ENCODE data around the gene KIF20A.
"Not testable (repeated sequence)": the region's sequence is repeated elsewhere in the genome, so short reads cannot be mapped to it uniquely, and the experiment has no call there.

The KIF20A gene

DNA sequence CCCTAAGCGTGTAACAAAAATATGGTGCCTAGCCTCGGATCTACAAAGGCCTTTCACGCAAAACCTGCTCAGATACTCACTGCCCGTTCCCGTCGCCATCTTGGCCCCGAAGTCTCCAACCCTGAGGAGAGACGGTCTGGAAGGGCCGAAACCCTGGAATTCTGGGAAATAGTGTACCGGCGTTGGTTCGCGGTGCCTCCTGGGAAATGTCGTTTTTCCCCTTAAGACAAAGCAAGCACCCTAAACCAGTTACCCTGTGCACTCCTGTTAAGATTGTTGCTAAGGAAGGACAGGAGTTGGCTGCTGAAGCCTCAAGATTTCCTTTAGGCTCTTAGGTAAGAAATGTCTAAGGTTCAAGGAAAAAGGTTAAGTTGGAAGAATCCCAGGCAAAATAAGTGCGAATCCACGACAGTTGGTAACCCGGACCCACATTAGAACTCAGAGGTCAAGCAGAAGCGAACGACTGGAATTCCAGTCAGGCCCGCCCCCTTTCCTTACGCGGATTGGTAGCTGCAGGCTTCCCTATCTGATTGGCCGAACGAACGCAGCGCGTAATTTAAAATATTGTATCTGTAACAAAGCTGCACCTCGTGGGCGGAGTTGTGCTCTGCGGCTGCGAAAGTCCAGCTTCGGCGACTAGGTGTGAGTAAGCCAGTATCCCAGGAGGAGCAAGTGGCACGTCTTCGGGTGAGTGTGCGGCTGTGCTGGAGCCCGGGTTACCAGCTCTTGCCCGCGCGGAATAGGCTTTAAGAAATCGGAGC lies at the start of gene KIF20A, which contains the start of gene BRD8:
KIF20A (plus strand) TSS at position 597 of the 761 bp plus-strand sequence. CDS start 569 bp downstream, outside the sequence.
BRD8 (minus strand) TSS at position 115 of the 761 bp plus-strand sequence; CDS start at position 99, 16 bp downstream.
- DNase-seq (ENCODE audit: low read depth) = peak; percentile 82

DNA sequence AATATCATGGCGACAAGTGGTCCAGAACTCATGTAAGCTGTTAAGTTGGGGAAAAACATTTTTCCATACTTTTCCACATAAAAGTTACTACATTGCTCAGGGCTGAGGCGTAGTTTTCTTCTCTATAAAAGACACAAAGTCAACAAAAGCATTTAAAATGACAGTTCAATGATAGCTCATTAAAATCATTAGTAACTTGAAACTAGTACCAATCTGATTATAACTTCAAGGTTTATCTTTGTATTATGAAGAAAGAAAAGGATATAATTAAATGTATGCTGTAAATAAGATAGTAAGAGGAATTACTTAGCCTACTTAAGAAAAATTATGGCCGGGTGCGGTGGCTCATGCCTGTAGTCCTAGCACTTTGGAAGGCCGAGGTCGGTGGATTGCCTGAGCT lies 49.6 kb upstream of the KIF20A start:
- DNase-seq (ENCODE audit: low read depth) = no peak

- no peak for DNase-seq (ENCODE audit: low read depth)
These were observed 46.4 kb upstream of the KIF20A start for GRCh38 chr5:138132543-138132942.

GRCh38 chr5:138138949-138139780 lies 39.7 kb upstream of the KIF20A start, which contains the start of gene NME5:
Gene NME5 (minus strand): TSS chr5:138139428. CDS start chr5:138138780, 648 bp downstream.
- no peak for DNase-seq (ENCODE audit: low read depth)

- no peak for DNase-seq (ENCODE audit: low read depth)
These were observed 39.2 kb upstream of the KIF20A start for GRCh38 chr5:138139781-138140090.

DNA sequence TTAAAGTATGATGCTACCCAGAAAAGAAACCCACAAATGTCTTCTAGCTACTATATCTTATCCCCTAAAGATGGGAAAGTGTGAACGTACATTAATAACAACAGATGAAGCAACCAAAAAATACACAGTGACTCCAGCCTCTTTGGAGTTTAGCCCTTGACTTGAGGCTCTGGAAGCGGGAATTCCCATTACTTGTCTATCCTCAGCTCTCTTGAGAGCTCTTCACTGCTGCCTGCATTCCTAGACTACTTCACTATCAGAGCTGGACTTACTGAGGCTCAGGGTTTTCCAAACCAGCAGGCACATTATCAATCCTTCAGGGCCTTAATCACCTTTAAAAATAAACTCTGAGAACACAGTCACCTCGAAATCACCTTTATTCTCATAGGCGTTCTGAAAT lies 38.6 kb upstream of the KIF20A start:
- no peak for DNase-seq (ENCODE audit: low read depth)

DNA sequence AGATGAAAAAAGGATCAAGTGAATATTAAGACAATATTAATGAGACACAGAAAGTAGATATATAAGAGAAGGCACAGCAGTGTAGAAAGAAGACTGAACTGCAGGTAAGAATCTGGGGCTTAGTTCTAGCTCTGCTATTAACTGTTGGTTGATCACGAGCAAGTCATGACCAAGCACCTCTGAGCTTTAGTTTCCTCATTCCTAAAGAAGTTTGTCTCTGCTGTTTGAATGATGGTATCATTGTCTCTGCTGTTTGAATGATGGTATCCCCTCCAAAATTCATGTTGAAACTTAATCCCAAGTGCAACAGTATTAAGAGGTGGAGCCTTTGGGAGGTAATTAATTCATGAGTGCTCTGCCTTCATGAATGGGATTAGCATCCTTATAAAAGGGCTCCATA lies 37.2 kb upstream of the KIF20A start:
- no peak for DNase-seq (ENCODE audit: low read depth)

GRCh38 chr5:138143578-138143977 lies 35.3 kb upstream of the KIF20A start:
- DNase-seq (ENCODE audit: low read depth) = not testable (repeated sequence)

- DNase-seq (ENCODE audit: low read depth) = no peak
These were observed 30.1 kb upstream of the KIF20A start for GRCh38 chr5:138148811-138149210.

- no peak for DNase-seq (ENCODE audit: low read depth)
These were observed 29.4 kb upstream of the KIF20A start for GRCh38 chr5:138149530-138149929.

DNA sequence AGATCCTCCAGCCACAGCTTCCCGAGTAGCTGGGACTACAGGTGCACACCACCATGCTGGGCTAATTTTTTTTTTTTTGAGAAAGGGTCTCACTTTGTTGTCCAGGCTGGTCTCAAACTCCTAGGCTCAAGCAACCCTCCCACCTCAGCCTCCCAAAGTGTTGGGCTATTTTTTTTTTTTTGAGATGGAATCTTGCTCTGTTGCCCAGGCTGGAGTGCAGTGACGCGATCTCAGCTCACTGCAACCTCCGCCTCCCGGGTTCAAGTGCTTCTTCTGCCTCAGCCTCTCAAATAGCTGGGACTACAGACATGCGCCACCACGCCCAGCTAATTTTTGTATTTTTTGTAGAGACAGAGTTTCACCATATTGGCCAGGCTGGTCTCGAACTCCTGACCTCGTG lies 22.9 kb upstream of the KIF20A start:
- DNase-seq (ENCODE audit: low read depth) = not testable (repeated sequence)

DNA sequence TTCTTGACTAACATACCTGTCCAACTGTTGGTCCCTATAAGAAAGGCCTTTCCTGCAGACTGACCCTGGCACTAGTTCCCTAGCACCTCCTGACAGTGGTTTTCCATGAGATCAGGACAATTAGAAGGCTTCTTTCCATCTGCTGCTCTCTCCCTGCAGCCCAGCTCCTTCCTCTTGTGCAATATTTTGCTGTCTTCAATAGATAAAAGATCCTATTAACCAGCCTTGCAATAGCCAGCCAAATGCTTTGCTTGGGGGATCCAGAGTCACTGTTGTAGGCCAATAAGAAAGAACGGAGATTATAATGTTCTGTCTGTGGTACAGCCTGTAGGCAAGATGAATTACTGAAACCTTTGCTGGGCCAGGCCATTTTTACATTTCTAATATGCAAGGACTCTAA lies 21.3 kb upstream of the KIF20A start:
- no peak for DNase-seq (ENCODE audit: low read depth)

DNA sequence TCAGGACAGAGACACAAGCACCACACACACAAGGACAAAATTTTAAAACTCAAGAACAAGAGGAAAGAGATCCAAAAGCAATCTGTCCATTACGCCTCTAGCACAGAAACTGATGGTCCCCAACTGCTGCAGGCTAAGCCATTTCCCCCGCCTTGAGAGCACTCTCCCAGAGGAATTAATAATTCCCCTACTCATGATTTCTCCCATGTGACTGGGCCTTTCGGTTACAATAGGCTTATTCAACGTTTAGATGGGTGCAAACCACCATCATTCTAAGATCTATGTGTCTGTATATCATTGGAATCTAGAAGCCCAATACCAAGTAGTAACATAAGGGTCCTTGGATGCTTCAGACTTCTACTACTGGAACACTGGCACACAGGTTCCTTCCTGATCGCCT lies 19.2 kb upstream of the KIF20A start:
- no peak for DNase-seq (ENCODE audit: low read depth)

DNA sequence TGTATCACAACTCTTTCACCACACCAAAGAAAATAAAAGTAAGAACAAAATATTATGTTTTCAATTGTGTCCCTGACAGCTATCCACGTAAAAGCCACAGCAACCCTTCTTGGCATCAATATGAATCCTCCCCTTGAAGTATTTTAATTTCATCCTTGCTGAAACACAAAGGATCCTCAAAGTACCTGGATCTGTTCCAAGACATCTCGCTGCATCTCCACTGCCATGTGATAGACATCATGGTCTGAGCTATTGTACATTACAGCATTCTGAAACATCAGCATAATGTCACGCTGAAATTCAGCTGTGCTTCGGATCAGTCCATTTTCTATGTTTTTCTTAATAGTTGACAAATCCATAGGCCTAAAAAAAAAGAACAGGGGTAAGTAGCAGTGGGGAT lies 18.2 kb upstream of the KIF20A start:
- DNase-seq (ENCODE audit: low read depth) = no peak

DNA sequence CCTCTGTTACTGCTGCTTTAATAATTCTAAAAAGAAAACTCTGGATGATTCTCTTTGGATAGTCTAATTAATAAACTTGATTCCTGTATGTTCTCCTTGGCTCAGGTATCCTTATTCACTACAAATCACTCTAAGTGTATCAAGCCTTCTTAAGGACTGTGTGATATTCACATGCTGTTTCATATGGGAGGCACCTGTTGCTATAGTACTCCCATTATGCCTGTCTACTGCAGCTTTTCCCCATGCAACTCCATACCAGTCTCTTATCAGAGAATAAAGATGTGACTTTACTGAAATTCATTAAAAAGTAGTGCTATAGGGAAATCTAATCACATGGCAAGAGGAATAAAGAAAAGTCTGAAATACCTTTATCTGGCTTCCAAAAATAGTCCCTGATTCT lies 15.2 kb upstream of the KIF20A start:
- DNase-seq (ENCODE audit: low read depth) = no peak

- no peak for DNase-seq (ENCODE audit: low read depth)
These were observed 9.8 kb upstream of the KIF20A start for GRCh38 chr5:138169124-138169523.

GRCh38 chr5:138170299-138170698 lies 8.6 kb upstream of the KIF20A start:
- no peak for DNase-seq (ENCODE audit: low read depth)

DNA sequence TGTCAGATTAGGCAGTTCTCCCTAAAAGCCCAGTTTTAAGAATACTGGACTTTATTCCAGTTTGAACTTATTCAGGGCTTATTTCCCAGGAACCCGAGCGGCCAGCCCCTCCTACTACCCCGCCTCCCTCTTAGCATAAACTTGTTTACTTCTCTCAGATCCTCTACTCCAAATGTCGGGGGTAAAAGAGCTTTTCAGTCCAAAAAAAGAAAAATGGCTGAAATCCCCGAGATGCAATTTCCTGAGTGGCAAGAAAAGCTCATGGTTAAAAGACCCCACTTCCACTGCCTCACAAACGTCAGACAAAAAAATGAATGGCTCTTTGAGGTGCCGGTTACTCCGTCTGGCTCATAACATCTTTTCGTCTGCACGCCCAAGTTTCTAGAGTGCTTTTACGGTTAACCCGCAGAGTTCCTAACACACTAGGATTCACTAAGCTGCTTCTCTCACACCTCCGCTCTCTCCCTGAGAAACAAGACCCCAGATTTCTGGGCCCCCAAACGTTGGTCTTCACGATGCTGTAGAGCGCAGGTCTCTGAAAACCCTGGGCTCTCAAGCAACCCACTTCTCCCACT lies 884 bp upstream of the KIF20A start:
- DNase-seq (ENCODE audit: low read depth) = no peak

- DNase-seq (ENCODE audit: low read depth) = no peak
These were observed 455 bp downstream of the KIF20A start for GRCh38 chr5:138179277-138179857.

DNA sequence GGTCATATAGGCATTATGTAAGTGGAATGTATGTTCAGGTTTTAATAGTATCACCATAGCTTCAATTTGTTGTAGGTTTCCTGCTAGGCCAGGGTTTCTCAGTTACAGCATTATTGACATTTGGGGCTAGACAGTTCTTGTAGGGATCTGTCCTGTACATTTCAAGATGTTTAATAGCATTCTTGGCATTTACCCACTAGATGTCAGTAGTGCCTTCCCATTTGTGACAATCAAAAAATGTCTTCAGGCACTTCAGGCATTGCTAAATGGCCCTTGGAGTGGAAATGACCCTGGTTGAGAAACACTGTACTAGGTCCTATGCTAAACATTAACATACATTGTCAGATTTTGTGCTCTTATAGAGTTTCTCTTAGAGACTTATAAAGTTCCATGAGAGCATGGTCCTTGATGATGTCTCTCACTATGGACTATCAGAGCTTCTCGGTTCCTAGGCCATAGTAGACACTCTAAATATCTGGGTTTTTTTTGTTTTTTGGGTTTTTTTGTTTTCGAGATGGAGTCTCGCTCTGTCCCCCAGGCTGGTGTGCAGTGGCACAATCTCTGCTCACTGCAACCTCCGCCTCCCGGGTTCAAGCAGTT lies 1.4 kb downstream of the KIF20A start:
- peak; percentile 24 for DNase-seq (ENCODE audit: low read depth)

DNA sequence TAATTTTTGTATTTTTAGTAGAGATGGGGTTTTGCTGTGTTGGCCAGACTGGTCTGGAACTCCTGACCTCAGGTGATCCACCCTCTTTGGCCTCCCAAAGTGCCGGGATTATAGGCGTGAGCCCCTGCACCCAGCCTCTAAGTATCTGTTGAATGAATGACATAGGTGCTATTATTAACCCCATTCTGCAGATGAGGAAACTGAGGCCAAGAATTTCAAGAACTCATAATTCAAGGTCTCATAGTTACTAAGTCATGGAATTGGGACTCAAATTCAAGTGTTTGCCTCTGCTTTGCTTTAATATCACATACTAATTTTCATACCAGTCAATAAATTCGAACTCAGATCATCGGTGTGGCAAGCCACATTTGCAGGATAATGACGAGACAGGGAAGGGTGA lies 1.9 kb downstream of the KIF20A start:
- no peak for DNase-seq (ENCODE audit: low read depth)

DNA sequence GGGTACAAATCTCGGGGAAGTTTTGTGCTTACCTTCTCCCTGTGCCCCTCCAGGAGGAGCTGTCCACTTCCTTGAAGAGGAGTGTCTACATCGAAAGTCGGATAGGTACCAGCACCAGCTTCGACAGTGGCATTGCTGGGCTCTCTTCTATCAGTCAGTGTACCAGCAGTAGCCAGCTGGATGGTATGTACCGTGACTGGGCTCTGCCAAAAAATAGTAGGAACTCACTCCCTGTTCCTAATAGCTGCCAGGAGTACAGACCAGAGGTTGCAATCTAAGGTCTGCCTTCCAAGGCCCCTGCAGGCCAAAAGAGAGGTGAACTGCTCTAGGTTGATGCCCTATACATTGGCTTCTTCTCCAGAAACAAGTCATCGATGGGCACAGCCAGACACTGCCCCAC lies 3.9 kb downstream of the KIF20A start:
- DNase-seq (ENCODE audit: low read depth) = no peak

All from non-pigmented ciliary epithelial cell (primary cell).